ENCODE results near the gene ATG2B. TPM values are rescaled to one million over a fixed set of nuclear protein-coding genes. Genes with fewer than 3 reads are reported as not detected.

ATG2B gene
- total RNA-seq, 1 donor from 2014 or later: 11.9 TPM

DNA sequence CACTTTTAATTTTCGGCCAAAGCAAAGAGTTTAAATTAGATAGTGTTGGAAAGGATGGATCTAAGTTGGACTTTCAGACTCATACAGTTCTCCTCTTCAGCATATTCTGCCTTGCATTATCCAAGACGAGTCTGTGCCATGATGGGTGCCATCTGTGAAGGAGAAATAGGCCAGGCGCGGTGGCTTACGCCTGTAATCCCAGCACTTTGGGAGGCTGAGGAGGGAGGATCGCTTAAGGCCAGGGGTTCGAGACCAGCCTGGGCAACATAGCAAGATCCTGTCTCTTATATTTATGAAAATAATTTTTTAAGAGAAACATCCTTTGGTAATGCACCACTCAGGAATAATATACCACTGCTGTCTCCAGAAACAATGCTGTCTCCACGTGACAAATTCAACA lies 35.3 kb upstream of the ATG2B start:
- no peaks in the 10 kb centered on the region for H3K4me1 Mint-ChIP-seq
- H3K4me3 Mint-ChIP-seq: no peak overlapping the region
- Histone ChIP-seq H3K9ac (no peak overlapping the region), H3K27me3 (peaks cover under 1% of the 10 kb centered on the region), H3K27ac (no peak overlapping the region), H3K4me3 (no peak overlapping the region), H2AFZ (replicated peaks) (no peak overlapping the region), H4K20me1 (ENCODE audit: low read depth) (no peaks in the 10 kb centered on the region), H3K79me2 (ENCODE audit: low read depth) (no peaks in the 10 kb centered on the region), H3K9me3 (ENCODE audit: low read depth) (no peaks in the 10 kb centered on the region), H3F3A (ENCODE audit: low read depth) (peaks cover under 1% of the 10 kb centered on the region), H3K4me1 (no peaks in the 10 kb centered on the region), H3K36me3 (no peaks in the 10 kb centered on the region), H3K4me2 (no peak overlapping the region)
- H3K9me3 Mint-ChIP-seq: no peaks in the 10 kb centered on the region
- TF ChIP-seq EZH2phosphoT487 (IDR thresholded peaks at IDR 0.05): no peak
- no peak for TF ChIP-seq EZH2 (IDR thresholded peaks at IDR 0.05)
- H3K27ac Mint-ChIP-seq: no peak overlapping the region
- DNase-seq (ENCODE audit: low spot score): no peak
- H3K36me3 Mint-ChIP-seq: peaks cover 2% of the 10 kb centered on the region
- peaks cover 2% of the 10 kb centered on the region for H3K27me3 Mint-ChIP-seq (ENCODE audit: insufficient read depth, low read depth)

DNA sequence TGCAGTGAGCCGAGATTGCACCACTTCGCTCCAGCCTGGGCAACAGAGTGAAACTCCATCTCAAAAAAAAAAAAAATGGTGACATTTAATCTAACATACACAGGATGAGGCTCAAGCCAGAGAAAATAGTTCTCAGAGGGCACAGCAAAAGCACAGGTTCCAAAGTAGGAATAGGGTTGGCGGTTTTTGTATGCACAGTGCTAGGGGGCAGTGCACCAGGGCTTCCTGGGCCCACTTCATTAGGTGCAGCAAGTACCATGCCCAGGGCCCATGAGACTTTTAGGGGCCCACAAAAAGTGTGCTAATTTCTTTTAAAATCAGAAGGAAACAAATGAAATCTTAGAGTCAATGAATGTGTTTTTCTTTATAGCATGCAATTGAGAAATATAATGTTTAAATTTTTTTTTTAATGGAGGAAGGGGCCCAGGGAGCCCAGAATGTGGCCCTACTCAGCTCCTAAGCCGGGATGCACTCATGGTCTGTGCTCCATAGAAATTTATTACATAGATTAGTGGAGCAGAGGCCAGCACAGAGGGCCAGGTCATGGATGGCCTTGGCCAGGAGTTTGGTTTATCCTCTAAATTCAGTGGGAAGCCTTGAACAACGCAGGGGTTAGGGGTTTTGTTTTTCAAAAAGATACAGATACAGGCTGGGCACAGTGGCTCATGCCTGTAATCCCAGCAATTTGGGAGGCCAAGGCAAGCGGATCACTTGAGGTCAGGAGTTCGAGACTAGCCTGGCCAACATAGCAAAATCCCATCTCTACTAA lies 31.1 kb upstream of the ATG2B start:
- Histone ChIP-seq H2AFZ (replicated peaks) (no peak overlapping the region), H3F3A (ENCODE audit: low read depth) (peaks cover 20% of the 10 kb centered on the region), H3K9ac (no peak overlapping the region), H3K36me3 (no peaks in the 10 kb centered on the region), H3K9me3 (ENCODE audit: low read depth) (no peaks in the 10 kb centered on the region), H3K27ac (no peak overlapping the region), H4K20me1 (ENCODE audit: low read depth) (no peaks in the 10 kb centered on the region), H3K4me1 (peaks cover 6% of the 10 kb centered on the region), H3K4me2 (no peak overlapping the region), H3K4me3 (no peak overlapping the region), H3K27me3 (peaks cover 36% of the 10 kb centered on the region), H3K79me2 (ENCODE audit: low read depth) (no peaks in the 10 kb centered on the region)
- no peaks in the 10 kb centered on the region for H3K9me3 Mint-ChIP-seq
- H3K27ac Mint-ChIP-seq: no peak overlapping the region
- peaks cover 3% of the 10 kb centered on the region for H3K4me1 Mint-ChIP-seq
- no peak for DNase-seq (ENCODE audit: low spot score)
- peak overlapping the region; percentile 60 for H3K4me3 Mint-ChIP-seq
- H3K36me3 Mint-ChIP-seq: peaks cover 2% of the 10 kb centered on the region
- peaks cover 5% of the 10 kb centered on the region for H3K27me3 Mint-ChIP-seq (ENCODE audit: insufficient read depth, low read depth)
- TF ChIP-seq EZH2 (IDR thresholded peaks at IDR 0.05): no peak
- TF ChIP-seq EZH2phosphoT487 (IDR thresholded peaks at IDR 0.05): no peak
- TF ChIP-seq, protein P1, sequence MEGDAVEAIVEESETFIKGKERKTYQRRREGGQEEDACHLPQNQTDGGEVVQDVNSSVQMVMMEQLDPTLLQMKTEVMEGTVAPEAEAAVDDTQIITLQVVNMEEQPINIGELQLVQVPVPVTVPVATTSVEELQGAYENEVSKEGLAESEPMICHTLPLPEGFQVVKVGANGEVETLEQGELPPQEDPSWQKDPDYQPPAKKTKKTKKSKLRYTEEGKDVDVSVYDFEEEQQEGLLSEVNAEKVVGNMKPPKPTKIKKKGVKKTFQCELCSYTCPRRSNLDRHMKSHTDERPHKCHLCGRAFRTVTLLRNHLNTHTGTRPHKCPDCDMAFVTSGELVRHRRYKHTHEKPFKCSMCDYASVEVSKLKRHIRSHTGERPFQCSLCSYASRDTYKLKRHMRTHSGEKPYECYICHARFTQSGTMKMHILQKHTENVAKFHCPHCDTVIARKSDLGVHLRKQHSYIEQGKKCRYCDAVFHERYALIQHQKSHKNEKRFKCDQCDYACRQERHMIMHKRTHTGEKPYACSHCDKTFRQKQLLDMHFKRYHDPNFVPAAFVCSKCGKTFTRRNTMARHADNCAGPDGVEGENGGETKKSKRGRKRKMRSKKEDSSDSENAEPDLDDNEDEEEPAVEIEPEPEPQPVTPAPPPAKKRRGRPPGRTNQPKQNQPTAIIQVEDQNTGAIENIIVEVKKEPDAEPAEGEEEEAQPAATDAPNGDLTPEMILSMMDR (IDR thresholded peaks at IDR 0.05): no peak

DNA sequence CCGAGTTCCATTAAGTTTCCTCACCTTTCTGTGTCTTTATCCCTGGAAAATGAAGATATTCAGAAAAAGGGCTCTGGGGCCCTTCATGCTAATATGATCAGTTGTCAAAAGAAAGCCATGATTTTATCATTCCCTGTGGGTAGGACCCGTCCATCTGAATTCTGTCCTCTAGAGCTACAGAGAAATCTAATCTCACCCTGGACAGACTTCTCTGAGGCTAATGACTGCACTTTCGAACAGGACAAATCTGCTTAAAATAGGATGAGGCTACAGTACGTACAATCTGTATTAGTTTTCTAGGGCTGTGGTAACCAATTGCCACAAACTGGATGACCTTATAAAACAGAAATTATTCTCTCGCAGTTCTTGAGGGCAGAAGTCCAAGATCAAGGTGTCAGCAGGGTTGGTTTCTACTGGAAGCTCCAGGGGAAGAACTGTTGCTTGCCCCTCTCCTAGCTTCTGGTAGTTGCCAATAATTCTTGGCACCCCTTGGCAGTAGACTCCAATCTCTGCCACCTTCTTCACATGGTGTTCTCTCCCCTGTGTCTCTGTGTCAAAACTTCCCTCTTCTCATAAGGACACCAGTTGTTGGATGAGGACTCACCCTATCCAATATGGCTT lies 30.0 kb upstream of the ATG2B start:
- H4K20me1 ChIP-seq (ENCODE audit: low read depth): no peaks in the 10 kb centered on the region
- H3K27ac Mint-ChIP-seq: no peak overlapping the region
- H3K9me3 Mint-ChIP-seq: no peaks in the 10 kb centered on the region
- H3K9ac ChIP-seq: no peak overlapping the region
- H3F3A ChIP-seq (ENCODE audit: low read depth): peaks cover 20% of the 10 kb centered on the region
- no peak for DNase-seq (ENCODE audit: low spot score)
- peaks cover 3% of the 10 kb centered on the region for H3K4me1 Mint-ChIP-seq
- H3K79me2 ChIP-seq (ENCODE audit: low read depth): no peaks in the 10 kb centered on the region
- no peaks in the 10 kb centered on the region for H3K36me3 Mint-ChIP-seq
- H3K9me3 ChIP-seq (ENCODE audit: low read depth): no peaks in the 10 kb centered on the region
- peak overlapping the region; percentile 82 for H3K4me2 ChIP-seq
- H3K4me1 ChIP-seq: peaks cover 6% of the 10 kb centered on the region
- H3K27ac ChIP-seq: no peak overlapping the region
- peaks cover 38% of the 10 kb centered on the region for H3K27me3 ChIP-seq
- H2AFZ ChIP-seq (replicated peaks): peak overlapping the region; percentile 88
- no peaks in the 10 kb centered on the region for H3K36me3 ChIP-seq
- peaks cover 5% of the 10 kb centered on the region for H3K27me3 Mint-ChIP-seq (ENCODE audit: insufficient read depth, low read depth)
- H3K4me3 Mint-ChIP-seq: peak overlapping the region; percentile 91
- H3K4me3 ChIP-seq: peak overlapping the region; percentile 64
- TF ChIP-seq EZH2 (IDR thresholded peaks at IDR 0.05) (no peak), EZH2phosphoT487 (IDR thresholded peaks at IDR 0.05) (no peak)
- TF ChIP-seq, protein P1 (IDR thresholded peaks at IDR 0.05): no peak

Data from neural progenitor cell (in vitro differentiated cells).